Ammon's horn (tissue), 1 donor: ENCODE results near the gene F13B.
"Not testable (repeated sequence)": the region's sequence is repeated elsewhere in the genome, so short reads cannot be mapped to it uniquely, and the experiment has no call there.

Experiments
- DNase-seq: peaks from one replicate; pipeline ENCODE4 v3.0.0-alpha.2; 2016; ENCODE audit warnings: low spot score

F13B gene

DNA sequence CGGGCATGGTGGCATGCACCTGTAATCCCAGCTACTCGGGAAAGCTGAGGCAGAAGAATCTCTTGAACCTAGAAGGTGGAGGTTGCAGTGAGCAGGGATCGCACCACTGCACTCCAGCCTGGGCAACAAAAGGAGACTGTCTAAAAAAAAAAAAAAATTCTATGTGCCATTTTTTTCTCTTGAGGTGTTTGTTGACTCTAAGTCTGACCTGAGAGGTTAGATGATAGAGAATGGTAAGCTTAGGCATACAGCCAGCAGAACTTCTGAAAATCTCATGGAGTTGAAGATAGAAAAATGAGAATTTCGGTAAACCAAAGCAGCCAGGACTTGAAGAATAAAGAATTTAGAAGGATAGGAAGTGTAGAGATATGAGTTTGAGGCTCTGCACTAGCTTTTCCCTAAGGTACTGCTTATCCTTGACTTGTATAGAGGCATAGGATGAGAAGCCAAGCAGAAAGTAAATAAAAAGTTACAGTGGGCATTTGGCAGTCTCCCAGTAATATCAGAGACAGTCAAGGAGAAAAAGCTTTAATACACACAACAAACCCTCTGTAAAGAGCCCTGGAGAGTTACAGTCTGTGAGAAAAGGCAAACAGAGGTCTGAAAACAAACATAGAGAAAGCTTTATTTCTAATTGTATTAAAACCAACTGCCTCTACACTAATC, 24.3 kb downstream of the F13B start:
- DNase-seq: no peak

DNA sequence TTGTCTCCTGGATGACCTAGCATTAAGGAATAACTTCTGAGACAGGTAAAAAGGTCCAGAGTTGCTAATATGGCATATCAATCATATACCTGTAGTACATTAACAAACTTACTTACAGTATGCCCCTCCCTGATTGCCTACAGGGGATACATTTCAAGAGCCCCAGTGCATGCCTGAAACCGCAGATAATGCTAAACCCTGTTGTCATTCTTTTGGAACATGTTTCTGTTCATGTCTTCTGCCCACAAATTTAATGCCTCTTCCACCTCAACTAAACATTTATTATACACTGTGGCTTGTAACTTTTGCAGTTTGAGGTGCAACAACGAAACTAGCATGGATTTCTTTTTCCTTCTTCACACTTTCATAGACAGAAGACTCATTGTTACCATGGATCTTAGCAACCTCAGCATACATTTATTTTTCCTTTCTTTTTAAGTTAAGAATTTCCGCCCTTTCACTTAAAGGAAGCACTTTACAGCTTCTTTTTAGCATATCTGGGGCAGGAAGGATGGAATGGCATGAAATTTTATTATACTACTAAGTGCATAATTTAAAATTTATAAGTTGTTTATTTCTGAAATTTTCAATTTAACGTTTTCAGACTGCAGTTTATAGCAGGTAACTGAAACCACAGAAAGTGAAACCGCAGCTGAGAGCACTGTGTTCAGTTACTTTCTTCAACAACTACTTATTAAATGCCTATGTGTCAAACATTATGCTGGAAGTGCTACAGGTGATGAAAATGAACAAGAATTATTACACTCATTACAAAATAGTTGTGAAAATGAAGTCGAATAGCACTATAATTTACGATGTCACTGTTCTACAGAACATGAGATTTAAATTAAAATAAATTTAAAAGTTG, 25.3 kb downstream of the F13B start:
- no peak for DNase-seq

- no peak for DNase-seq
These were observed 30.2 kb downstream of the F13B start for GRCh38 chr1:197036861-197037260.

- not testable (repeated sequence) for DNase-seq
These were observed 32.3 kb downstream of the F13B start for GRCh38 chr1:197034631-197035339.

DNA sequence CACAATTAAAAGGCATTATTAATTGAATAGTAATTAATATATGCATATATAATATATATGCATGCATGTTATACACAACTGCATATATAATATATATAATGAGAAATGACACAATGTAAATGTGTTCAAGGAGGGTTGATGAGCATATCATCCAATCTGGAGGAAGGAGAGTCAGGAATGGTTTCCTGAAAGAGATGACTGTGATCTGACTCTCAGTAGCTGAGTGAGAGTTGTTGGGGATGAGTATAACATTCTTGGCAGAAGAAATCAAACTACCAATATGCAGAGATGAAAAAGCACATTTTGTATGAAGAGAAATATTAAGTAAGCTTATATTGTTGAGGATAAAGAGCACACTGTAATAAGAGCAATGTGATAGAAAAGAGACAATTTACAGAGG, 37.3 kb downstream of the F13B start:
- DNase-seq: no peak

DNA sequence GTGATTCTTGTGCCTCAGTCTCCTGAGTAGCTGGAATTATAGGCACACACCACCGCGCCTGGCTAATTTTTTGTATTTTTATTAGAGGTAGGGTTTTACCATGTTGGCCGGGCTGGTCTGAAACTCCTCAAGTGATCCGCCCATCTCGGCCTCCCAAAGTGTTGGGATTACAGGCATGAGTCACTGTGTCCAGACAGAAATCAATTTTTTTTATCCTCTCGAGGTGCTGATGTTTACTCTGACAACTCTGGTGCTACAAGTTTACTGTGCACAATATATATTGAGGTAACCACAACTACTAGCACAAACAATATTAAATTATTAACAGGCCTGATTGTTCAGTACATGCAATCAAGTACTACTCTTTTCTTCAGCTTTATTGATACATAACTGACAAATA, 39.7 kb downstream of the F13B start:
- DNase-seq: no peak

GRCh38 chr1:197024460-197024859, 42.6 kb downstream of the F13B start:
- DNase-seq: no peak

DNA sequence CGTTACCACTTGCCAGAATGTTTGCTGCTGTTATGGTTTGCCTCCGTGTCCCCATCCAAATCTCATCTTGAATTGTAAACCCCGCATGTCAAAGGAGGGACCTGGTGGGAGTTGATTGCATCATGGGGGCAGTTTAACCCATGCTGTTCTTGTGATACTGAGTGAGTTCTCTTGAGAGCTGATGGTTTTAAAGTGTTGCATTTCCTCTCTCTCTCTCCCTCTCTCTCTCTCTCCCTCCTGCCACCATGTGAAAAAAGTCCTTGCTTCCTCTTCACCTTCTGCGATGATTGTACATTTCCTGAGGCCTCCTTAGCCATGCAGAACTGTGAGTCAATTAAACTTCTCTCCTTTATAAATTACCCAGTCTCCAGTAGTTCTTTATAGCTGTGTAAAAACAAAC, 45.3 kb downstream of the F13B start:
- no peak for DNase-seq

GRCh38 chr1:197017558-197018146, 49.4 kb downstream of the F13B start:
- DNase-seq: no peak

GRCh38 chr1:197016751-197017150, 50.3 kb downstream of the F13B start:
- DNase-seq: no peak

DNA sequence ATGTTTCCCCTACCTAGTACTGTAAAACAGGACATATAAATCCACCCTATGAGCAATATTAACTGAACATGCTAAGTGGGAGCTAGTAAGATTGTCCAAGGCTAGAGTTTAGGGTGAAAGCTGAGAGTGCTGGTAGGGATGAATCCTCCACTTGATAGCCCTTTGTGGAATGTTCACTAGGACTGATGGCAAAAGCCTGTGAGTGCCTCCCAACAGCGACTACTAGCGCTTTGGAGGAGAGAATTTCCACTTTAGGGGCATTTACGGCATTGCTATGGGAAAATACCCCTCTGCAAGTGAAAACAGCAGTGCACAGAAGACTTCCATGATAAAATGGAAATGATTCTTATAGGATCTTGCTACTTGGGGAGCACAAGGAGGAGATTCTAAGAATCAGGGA, 53.8 kb downstream of the F13B start:
- DNase-seq: no peak

DNA sequence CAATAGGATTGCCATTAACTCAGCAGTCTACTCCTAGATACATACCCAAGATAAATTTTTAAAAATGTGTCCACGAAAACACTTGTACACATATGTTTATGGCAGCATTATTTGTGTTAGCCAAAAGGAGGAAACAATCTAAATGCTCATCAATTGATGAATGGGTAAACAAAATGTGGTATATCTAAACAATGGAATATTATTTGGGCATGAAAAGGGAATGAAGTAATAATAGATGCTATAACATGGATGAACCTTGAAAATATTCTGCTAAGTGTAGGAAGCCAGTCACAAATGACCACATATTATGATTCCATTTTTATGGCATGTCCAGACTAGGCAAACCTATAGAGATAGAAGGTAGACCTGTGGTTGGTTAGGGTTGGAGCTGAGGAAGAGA, 55.4 kb downstream of the F13B start:
- DNase-seq: no peak

DNA sequence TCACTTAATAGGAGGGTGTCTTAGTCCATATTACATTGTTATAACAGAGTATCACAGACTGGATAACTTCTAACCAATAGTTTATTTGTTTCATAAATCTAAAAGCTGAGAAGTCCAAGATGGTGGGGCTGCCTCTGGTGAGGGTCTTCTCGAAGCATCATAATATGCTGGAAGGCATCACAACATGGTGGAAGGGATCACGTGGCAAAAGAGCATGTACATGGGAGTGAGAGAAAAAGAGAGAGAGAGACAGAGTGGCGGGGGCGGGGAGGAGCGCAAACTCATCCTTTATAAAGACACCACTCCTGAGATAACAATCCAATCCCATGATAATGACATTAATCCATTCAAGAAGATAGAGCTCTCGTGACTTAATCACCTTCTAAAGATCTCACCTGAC, 58.2 kb downstream of the F13B start:
- DNase-seq: no peak

GRCh38 chr1:197003132-197003531, 63.9 kb downstream of the F13B start:
- DNase-seq: no peak

DNA sequence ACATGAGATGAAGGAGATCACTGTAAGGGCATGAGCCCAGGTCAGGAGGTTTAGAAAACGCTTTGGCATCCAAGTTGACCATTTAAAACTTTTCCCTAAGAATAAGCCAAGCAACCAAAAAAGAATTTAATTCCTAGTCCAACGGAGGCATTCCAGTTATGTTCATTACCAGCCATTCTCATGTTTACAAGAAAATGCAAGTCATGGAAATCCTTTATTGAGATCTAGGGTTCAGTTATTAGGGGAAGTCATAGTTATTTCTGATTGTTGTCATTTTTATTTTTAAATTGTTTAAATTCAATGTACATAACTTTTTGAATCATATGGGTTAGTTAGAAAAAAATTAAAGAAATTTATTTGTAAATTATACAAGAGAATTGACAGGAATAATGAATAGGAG, 65.2 kb downstream of the F13B start:
- DNase-seq: no peak

- DNase-seq: no peak
These were observed 69.6 kb downstream of the F13B start for GRCh38 chr1:196997423-196997822.

GRCh38 chr1:196993916-196994315, 73.1 kb downstream of the F13B start:
- DNase-seq: no peak

DNA sequence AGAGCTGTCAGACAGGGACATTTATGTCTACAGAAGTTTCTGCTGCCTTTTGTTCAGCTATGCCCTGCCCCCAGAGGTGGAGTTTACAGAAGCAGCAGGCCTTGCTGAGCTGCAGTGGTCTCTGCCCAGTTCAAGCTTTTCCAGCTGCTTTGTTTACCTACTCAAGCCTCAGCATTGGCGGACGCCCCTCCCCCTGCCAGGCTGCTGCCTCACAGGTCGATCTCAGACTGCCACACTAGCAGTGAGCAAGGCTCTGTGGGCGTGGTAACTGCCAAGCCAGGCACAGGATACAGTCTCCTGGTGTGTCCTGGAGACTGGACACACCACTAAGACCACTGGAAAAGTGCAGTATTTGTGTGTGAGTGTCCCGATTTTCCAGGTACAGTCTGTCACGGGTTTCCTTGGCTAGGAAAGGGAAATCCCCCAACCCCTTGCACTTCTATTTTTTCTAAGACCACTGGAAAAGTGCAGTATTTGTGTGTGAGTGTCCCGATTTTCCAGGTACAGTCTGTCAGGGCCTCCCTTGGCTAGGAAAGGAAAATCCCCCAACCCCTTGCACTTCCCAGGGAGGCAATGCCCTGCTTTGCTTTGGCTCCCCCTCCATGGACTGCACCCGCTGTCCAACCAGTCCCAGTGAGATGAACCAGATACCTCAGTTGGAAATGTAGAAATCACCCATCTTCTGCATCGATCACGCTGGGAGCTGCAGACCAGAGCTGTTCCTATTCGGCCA, 75.0 kb downstream of the F13B start:
- not testable (repeated sequence) for DNase-seq
